SHP77 treated with DMSO at 0.1 percent for 48 hours (cell line): ENCODE data around the gene CTSC.

Experiments used
- DNase-seq: peaks from one replicate; lab custom pipeline; 2025; lab: John Stamatoyannopoulos, UW

Gene CTSC

GRCh38 chr11:88317536-88317935 lies 20.0 kb downstream of the CTSC start:
- DNase-seq: no peak

DNA sequence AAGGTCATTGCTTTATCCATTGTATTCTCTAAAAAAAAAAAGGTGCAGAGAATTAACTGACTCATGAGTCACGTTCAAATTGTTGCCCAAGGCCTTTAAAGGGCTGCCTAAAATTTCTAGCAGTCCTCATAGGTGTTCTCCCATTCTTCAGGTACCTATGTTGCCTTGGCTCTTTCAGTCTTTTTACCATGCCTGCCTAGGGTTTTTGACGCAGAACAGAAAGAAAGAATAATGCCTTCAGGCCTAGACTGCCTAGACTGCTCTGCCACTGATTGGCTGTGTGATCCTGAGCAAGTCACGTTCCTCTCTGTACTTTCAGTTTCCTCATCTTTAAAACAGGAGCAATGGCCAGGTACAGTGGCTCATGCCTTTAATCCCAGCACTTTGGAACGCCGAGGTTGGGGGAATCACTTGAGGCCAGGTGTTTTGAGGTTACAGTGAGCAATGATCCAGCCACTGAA lies 21.5 kb downstream of the CTSC start:
- DNase-seq: no peak

GRCh38 chr11:88315015-88315414 lies 22.5 kb downstream of the CTSC start:
- DNase-seq: no peak

- DNase-seq: no peak
These were observed 24.1 kb downstream of the CTSC start for GRCh38 chr11:88313441-88313840.

DNA sequence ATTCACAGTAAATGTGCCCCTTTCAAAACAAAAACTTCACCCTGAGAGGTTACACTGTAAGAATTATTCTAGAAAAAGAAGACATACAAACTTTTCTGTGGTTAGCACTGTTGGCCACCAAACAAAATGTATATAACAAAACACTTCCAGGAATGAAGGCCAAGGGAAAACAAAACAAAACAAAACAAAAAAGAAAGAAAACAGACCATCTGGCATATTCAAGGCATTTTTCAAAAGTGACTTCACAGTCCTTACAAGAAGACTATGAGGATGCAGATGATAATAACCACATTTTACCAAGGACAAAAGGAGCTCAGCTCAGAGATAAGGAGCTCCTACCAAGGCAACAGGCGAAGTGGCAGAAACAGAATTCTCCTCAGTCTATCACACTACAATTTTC lies 24.9 kb downstream of the CTSC start:
- DNase-seq: no peak

DNA sequence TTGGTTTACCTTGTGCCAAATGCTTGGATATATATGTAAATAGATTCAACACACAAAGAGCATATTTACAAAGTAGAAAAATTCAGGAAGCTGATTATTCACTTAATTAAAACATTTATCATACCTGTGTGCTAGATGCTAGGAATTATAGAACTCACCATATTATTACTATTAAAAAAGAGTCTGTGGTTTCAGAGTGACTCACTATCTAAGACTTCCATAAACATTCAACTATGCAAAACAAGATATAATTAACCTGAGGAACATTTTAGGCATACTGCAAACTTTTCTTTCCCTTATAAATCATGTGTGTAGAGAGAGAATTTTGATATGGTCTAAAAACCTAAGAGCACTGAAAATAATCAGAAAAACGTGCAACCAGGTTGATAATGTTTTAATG lies 27.3 kb downstream of the CTSC start:
- DNase-seq: no peak

- DNase-seq: no peak
These were observed 29.0 kb downstream of the CTSC start for GRCh38 chr11:88308576-88308975.

GRCh38 chr11:88307749-88308425 lies 29.6 kb downstream of the CTSC start:
- DNase-seq: no peak

DNA sequence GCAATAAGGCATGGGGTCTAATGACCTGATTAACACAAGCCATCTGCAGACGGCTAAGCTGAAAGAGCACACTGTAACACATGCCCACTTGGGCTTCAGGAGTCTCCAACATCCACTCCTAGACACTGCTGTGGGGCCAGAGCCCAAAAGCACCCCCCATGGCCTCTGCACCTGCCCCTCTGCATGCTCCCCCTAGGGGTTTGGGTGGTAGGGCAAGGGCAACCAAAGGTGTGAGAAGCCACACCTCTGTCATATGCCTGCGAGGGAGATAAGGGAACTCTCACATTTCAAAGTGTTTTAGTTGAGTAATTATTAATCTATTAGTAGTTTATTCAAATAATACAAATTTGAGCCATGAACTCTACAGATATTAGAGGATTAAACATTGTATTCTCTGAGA lies 30.8 kb downstream of the CTSC start:
- no peak for DNase-seq

GRCh38 chr11:88305430-88305829 lies 32.1 kb downstream of the CTSC start:
- DNase-seq: no peak

DNA sequence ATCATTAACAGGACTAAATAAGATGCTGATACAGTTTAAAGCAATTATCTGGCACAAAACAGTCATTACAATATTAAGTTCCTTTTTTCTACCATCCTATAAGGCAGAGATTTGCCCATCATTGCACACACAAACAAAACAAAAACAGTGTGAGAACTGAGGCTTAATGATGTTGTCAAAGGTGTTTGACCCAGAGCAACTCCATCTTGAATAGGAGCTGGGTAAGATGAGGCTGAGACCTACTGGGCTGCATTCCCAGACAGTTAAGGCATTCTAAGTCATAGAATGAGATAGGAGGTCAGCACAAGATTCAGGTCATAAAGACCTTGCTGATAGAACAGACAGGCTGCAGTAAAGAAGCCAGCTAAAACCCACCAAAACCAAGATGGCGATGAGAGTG lies 33.2 kb downstream of the CTSC start:
- DNase-seq: no peak

DNA sequence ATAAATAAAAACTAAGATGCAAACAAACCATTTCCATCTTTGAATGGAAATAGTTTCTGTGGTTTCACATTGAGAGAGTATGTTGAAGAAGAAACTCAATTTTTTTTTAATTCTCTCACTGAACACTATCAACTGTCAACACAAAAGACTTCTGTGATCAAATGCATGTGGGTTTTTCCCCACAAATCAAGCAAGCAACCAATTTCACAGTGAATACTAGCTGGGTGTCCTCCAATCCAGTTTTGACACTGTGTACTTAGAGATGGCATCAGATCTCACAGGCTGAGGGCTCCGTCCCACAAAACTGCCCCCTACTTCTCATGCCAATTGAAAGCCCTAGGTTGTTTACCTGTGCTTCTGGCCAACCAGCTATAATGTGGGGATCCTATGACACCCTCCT lies 34.5 kb downstream of the CTSC start:
- no peak for DNase-seq

GRCh38 chr11:88301488-88302140 lies 35.9 kb downstream of the CTSC start:
- no peak for DNase-seq

DNA sequence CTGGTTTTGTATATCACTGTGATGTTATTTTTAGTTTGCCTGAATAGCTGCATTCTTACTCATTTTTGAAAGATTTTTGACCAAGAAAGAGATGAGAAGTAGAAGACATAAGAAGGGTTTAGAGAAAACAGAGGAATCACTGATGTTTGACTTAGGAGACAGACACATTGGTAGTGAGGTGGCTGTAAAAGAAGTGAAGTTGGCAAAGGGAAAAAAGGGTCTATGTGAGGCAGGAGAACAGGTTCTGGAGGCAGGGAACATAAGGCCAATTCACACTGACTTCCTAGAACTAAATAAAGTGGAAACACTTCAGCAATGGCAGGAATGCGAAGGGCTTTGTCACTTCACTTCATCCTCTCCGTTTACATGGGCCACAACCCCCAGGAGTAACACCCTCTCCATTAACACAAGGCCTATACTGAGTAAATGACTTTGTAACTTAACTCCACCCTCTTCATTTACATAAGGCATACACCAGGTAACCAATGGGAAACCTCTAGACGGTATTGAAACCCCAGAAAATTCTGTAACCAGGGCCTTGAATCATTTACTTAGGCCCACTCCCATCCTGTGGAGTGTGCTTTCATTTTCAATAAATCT lies 36.5 kb downstream of the CTSC start:
- no peak for DNase-seq

DNA sequence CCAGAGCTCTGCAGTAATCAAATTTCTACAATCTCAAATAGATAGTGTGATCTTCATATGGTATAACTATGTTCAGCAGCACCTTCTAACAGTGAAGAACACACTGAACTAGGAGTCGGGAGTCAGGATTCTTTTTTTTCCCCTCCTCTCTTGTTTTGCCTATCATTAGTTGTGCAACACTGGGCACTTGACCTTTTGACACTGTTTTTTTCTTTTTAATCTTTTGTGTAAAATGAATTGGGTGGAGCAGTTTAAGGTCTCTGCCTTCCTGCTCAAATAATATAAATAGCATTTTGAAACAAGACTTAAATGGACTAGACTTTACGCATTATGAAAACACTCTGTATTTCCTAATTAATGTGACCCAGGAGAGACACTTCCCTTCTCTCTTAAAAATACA lies 39.7 kb downstream of the CTSC start:
- no peak for DNase-seq

DNA sequence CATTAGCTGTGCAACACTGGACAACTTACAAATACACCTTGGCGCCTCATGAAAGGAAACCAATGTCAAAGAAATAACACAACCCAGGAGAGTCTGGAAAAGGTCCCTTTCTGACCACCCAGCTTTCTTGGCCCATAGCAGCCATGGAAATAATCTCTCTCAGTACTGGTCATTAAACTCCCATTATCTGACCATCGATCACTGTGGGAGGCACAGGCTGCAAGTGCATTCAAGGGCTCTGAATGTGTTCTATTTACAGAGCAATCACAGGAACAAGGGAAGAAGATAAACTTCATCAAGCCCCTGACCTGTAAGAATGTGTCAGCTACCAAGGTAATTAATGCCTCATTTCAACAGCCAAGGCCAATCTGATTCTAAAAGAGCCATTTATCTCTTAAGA lies 40.1 kb downstream of the CTSC start:
- no peak for DNase-seq

GRCh38 chr11:88295028-88295427 lies 42.5 kb downstream of the CTSC start:
- no peak for DNase-seq

DNA sequence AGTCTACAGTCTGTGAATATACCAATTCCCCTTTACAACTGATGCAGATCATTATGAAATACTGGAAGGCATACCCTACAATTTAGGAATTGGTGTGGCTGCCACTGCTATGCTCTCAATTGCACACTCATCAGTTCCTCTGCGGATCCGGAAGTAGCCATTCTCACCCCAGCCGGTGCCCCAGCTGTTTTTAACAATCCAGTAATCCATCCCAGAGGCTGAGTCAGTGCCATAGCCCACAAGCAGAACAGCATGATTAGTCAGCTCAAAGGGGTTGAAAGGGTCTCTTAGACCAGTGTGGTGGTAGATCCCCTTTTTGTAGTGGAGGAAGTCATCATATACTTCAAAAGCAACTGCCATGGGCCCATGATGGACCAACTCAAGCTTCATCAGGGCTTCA lies 43.6 kb downstream of the CTSC start:
- DNase-seq: no peak

GRCh38 chr11:88292171-88292843 lies 45.2 kb downstream of the CTSC start:
- no peak for DNase-seq

DNA sequence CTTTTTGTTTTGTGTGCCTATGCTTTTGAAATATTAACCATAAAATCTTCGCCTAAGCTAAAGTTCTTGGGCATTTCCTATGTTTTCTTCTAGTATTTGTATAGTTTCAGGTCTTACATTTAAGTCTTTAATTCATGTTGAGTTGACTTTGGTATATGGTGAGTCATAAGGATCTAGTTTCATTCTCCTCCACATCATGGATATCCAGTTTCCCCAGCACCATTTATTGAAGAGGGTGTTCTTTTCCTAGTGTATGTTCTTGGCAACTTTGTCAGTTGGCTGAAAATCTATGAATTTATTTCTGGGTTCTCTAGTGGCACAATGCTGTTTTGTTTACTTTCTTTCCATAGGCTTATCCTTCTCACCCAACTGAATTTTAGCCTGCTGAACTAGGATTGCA lies 49.0 kb downstream of the CTSC start:
- DNase-seq: no peak

- DNase-seq: no peak
These were observed 53.0 kb downstream of the CTSC start for GRCh38 chr11:88284336-88285050.

DNA sequence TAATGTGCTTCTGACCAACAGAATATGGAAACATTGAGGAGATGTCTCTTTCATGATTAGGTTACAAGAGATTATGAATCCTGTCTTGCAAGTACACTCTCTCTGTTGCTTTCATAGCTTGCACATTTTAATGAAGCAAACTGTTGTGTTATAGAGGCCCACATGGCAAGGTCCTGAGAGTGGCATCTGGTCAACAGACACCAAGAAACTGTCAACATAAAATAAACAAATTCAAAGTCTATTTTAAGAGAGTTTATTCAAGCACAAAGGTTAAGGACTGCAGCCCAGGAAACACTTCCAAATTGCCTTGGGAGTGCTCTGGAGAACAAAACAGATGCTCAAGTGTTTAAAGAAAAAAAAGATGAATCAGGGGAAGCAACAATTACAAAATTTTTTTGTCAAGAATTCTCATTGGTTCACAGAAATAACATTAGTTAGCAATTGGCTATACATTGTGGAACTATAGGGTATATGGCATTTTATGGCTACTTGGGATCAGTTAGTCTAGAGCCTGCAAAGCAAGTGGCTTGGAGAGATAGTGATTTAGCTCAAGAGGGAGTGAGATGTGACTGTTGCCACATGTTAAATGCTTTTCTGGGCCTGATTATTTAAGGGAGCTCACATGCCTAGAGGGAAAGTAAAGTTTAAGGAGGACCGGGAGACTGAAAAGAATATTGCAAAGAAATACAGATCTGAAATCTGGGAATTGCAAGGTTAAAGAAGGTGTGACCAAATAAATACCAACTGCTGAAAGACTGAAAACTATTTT lies 54.6 kb downstream of the CTSC start:
- no peak for DNase-seq
